Erythroblast (primary cell): ENCODE data around the gene BMPR1B.

ENCODE experiments used
- GATA1 ChIP-seq: IDR thresholded peaks from 2 replicates; pipeline ENCODE4 v1.6.1; 2011; ENCODE audit warnings: low read depth, mild to moderate bottlenecking, control low read depth, low read length, moderate library complexity
- POLR2A ChIP-seq: IDR thresholded peaks from 2 replicates; pipeline ENCODE4 v1.6.1; 2011; ENCODE audit warnings: mild to moderate bottlenecking, low read length

DNA sequence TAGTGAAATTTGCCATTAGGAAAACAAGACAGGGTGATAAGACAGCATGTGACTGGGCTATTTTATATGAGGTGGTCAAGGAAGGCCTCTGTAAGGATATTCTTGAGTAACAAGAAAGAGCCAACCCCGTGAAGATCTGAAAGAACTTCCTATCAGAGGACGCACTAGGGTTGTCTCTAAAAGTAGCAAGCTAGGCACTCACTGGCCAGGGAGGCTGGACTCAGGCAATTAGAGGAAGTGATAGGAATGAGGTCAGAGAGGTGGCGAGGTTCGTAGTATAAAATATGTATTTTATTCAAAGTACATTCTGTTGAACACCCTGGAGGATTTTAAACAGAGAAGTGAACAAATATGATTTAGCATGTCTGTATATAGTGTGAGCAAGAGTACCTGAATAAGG is 4.6 kb downstream of the BMPR1B start:
- no peak for TF ChIP-seq POLR2A
- no peak for TF ChIP-seq GATA1
